Measurements from ENCODE around the gene POGLUT2. TPM values are rescaled to one million over a fixed set of nuclear protein-coding genes. Genes with fewer than 3 reads are reported as not detected.

The POGLUT2 gene
- total and polyA plus RNA-seq, 2 donors (not counting 3 experiments of a cell fraction or from before 2014, with no cell fraction given), result 17.9 to 22.5 TPM

- CTCF ChIA-PET, result no interaction called here
- POLR2A ChIA-PET, result no interaction called here
- Histone ChIP-seq H3K27ac (ENCODE audit: insufficient read depth, low read depth, low read length) (no peak overlapping the region), H3K9me3 (replicated peaks; ENCODE audit: control insufficient read depth, insufficient read depth, low read length) (no peaks in the 10 kb centered on the region), H3K9me1 (replicated peaks; ENCODE audit: control insufficient read depth, extremely low read depth, insufficient read depth, low read length) (no peaks in the 10 kb centered on the region), H3K4me3 (replicated peaks in 1 of 3; ENCODE audit: insufficient read depth in 1 of 3, low read depth in 1 of 3, low read length in 3 of 3) (no peak overlapping the region), H2AFZ (ENCODE audit: low read depth, low read length) (no peak overlapping the region), H3K27me3 (ENCODE audit: control insufficient read depth in 2 of 2, insufficient read depth in 2 of 2, low read length in 2 of 2) (no peaks in the 10 kb centered on the region), H4K20me1 (replicated peaks; ENCODE audit: control insufficient read depth, extremely low read depth, insufficient read depth, low read length) (peaks cover 3% of the 10 kb centered on the region), H3K79me2 (ENCODE audit: control insufficient read depth, insufficient read depth, low read length) (peaks cover 20% of the 10 kb centered on the region), H3K4me2 (ENCODE audit: insufficient read depth, low read length) (no peak overlapping the region), H3K9ac (replicated peaks; ENCODE audit: extremely low read depth, insufficient read depth, low read length) (no peak overlapping the region), H3K36me3 (ENCODE audit: control insufficient read depth in 2 of 2, extremely low read depth in 1 of 2, insufficient read depth in 2 of 2, low read length in 2 of 2) (peaks cover 0 to 2% of the 10 kb centered on the region in 2 experiments), H3K4me1 (ENCODE audit: control insufficient read depth, extremely low read depth, insufficient read depth, low read length) (peaks cover 2% of the 10 kb centered on the region)
- no TSS peak for BruUV-seq (replicated peaks)
- DNase-seq (ENCODE audit: low read depth, low spot score) (no peak), FAIRE-seq (no peak)
- dilution Hi-C loops (cut with MboI; ENCODE audit: extremely low pct_ligation_motif_present, low sequenced_read_pairs) (no loop called here), intact Hi-C loops (cut with micrococcal nuclease) (no loop called here)
- no peak for TF ChIP-seq GATA2 (IDR thresholded peaks at IDR 0.05; ENCODE audit: insufficient read depth, insufficient read length, low read depth, low read length)
- no peak for TF ChIP-seq CTCF (IDR thresholded peaks at IDR 0.05; ENCODE audit: extremely low read depth in 1 of 2, insufficient read depth in 1 of 2, low read depth in 1 of 2, low read length in 2 of 2)
- no peak for TF ChIP-seq POLR2A (IDR thresholded peaks at IDR 0.05; ENCODE audit: low read depth, low read length)
- TF ChIP-seq EZH2 (IDR thresholded peaks at IDR 0.05; ENCODE audit: borderline replicate concordance, low read depth, low read length, severe bottlenecking), result no peak
- TF ChIP-seq MYC (IDR thresholded peaks at IDR 0.05; ENCODE audit: low read depth, low read length), result no peak
- no peak for TF ChIP-seq FOS (IDR thresholded peaks at IDR 0.05; ENCODE audit: borderline replicate concordance, insufficient read depth, low read length)
Measured at GRCh38 chr13:102812611-102813287, 14.0 kb upstream of the POGLUT2 start.
